RWPE2 (cell line): ENCODE results near the gene XCR1.

Experiments used
- ATAC-seq: fragments of 200-7000 bp; cut with Tn5 transposase; 3 replicates; pipeline ENCODE4 v1.9.1; 2021; ENCODE audit warnings: low read depth
- DNase-seq: peaks from one replicate; pipeline ENCODE4 v3.0.0-alpha.2; 2020; ENCODE audit warnings: low spot score
- H3K27ac ChIP-seq: fragments of 450-650 bp; 2 replicates; pipeline ENCODE4 v1.5.1; 2017; ENCODE audit warnings: mild to moderate bottlenecking; ENCODE audit not compliant: poor library complexity, severe bottlenecking
- H3K27me3 ChIP-seq: fragments of 250-450 bp; sonication (Bioruptor Pico); 2 replicates; pipeline ENCODE4 v1.5.1; 2021; ENCODE audit warnings: mild to moderate bottlenecking, moderate library complexity; ENCODE audit not compliant: insufficient read depth, poor library complexity, severe bottlenecking
- H3K36me3 ChIP-seq: fragments of 250-450 bp; sonication (Bioruptor Pico); 2 replicates; pipeline ENCODE4 v1.5.1; 2020; ENCODE audit warnings: low read depth, mild to moderate bottlenecking, moderate library complexity
- H3K4me1 ChIP-seq: fragments of 250-450 bp; sonication (Bioruptor Pico); 2 replicates; pipeline ENCODE4 v1.5.1; 2021; ENCODE audit warnings: mild to moderate bottlenecking, moderate library complexity; ENCODE audit not compliant: insufficient read depth, poor library complexity, severe bottlenecking
- H3K4me3 ChIP-seq: fragments of 250-450 bp; sonication (Bioruptor Pico); 2 replicates; pipeline ENCODE4 v1.5.1; 2021; ENCODE audit warnings: mild to moderate bottlenecking, moderate library complexity; ENCODE audit not compliant: severe bottlenecking
- H3K9me3 ChIP-seq: fragments of 250-450 bp; sonication (Bioruptor Pico); 2 replicates; pipeline ENCODE4 v1.5.1; 2021; ENCODE audit warnings: mild to moderate bottlenecking, moderate library complexity; ENCODE audit not compliant: severe bottlenecking
- TF ChIP-seq, protein P1 (sequence below): fragments of 450-650 bp; IDR thresholded peaks from one replicate; pipeline ENCODE4 v1.5.1; 2017; ENCODE audit warnings: mild to moderate bottlenecking, moderate library complexity; ENCODE audit not compliant: poor library complexity, severe bottlenecking

XCR1 gene

DNA sequence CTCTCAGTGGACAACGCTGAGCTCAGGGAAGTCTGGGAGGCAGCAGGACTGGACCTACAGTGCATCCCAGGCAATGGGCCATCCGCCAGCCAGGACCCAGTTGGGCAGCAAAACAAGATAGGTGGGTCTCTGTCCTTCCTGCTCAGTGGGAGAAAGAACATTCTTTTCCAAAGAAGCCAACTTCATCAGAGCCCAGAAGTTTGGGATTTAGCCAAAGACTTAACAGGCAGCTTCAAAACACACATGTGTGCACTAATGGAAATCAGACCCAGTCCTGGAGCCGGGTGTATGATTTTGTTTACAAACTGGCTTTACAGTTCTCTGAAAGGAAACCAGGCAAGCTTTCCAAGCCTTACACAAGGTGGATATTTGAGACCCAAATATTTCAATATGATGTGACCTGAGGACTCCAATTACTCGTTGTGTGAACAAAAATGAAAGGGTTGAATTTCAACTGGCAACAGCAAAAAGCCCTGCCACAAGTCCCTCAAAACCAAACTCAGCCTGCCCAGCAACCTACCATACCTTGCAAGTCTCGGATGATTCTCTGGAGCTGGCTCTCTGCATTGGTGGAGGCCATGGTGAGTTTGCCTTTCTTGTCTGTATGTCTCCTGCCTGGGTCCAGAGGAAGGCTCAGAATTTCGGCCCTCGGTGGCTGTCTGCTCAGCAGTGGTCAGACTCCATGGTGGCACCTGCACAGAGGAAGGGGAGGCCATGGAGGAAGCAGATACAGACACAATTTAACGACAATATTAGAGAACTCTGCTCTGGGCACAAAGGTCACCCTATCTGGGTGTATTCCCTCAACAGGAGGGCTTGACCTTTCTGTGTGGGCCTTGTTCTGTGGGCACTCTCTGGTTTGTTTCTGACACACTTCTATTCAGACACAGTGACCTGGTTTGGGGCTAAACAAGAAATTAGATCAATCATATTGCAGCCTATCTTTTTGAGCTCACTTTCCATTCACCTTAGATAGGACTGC, 42.7 kb downstream of the XCR1 start:
- TF ChIP-seq, protein P1, sequence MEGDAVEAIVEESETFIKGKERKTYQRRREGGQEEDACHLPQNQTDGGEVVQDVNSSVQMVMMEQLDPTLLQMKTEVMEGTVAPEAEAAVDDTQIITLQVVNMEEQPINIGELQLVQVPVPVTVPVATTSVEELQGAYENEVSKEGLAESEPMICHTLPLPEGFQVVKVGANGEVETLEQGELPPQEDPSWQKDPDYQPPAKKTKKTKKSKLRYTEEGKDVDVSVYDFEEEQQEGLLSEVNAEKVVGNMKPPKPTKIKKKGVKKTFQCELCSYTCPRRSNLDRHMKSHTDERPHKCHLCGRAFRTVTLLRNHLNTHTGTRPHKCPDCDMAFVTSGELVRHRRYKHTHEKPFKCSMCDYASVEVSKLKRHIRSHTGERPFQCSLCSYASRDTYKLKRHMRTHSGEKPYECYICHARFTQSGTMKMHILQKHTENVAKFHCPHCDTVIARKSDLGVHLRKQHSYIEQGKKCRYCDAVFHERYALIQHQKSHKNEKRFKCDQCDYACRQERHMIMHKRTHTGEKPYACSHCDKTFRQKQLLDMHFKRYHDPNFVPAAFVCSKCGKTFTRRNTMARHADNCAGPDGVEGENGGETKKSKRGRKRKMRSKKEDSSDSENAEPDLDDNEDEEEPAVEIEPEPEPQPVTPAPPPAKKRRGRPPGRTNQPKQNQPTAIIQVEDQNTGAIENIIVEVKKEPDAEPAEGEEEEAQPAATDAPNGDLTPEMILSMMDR, result no peak
- Histone ChIP-seq H3K36me3 (peaks cover 48% of the 10 kb centered on the region), H3K27ac (no peak overlapping the region), H3K9me3 (no peaks in the 10 kb centered on the region), H3K4me1 (peaks cover 32% of the 10 kb centered on the region), H3K27me3 (no peaks in the 10 kb centered on the region), H3K4me3 (no peak overlapping the region)
- no peak for ATAC-seq
- DNase-seq, result no peak

DNA sequence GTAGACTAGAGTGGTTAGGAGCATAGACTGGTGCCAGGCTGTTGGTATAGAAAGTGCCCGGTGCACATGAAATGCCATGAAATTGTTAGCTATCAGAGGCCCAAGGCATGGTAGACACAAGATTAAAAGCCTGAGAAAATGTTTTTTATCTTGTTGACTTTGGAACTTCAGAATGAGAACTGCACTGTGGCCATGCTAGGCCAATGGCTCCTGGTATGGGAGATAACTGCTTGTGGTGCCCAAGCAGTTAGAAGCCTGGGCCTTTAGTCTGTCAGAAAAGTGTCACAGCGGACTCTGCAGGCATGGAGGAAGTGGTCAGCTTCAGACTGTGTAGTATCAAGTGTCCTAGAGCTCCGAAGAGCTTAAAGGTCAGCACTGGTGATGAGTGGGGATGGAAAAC, 43.5 kb downstream of the XCR1 start:
- H3K27me3 ChIP-seq, result no peaks in the 10 kb centered on the region
- no peaks in the 10 kb centered on the region for H3K9me3 ChIP-seq
- TF ChIP-seq, protein P1, result no peak
- DNase-seq (no peak), ATAC-seq (no peak)
- H3K4me1 ChIP-seq, result peaks cover 26% of the 10 kb centered on the region
- H3K4me3 ChIP-seq, result no peak overlapping the region
- no peak overlapping the region for H3K27ac ChIP-seq
- peaks cover 56% of the 10 kb centered on the region for H3K36me3 ChIP-seq

DNA sequence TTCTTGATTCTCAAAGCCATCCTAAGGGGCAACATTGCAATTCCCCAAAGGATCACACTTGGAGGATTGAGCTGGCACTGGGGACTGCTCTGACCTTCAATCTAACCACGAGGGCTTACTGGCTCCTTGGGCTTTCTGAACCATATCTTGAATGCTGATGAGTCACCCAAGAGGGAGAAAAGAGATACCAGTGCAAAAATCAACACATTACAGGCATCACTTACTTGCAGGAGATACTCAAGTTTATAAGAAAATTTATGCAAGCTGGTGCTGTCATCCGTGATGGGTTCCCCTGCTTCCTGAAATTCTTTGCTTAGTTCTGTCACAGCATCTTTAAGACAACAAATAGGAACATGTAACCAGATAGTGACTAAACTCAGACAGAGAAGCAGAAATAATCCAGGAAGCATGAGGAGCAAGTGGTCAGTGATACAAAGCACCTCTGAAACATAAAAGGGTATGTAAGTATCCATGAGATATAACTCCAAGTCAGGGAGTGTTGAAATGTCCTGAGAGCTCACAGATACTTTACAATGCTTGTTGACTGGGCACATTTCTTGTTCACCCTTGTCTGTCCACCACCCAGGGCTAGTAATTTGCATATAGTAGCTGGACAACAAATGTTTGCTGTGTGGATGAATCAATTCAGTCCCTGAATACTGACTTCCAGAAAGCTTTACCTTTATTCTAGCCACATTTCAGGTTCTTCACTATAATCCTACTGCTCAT, 45.8 kb downstream of the XCR1 start:
- H3K36me3 ChIP-seq, result peaks cover 68% of the 10 kb centered on the region
- H3K4me1 ChIP-seq, result peaks cover 5% of the 10 kb centered on the region
- DNase-seq (no peak), ATAC-seq (no peak)
- H3K4me3 ChIP-seq, result no peak overlapping the region
- H3K27me3 ChIP-seq, result no peaks in the 10 kb centered on the region
- no peak overlapping the region for H3K27ac ChIP-seq
- TF ChIP-seq, protein P1, result no peak
- no peaks in the 10 kb centered on the region for H3K9me3 ChIP-seq

DNA sequence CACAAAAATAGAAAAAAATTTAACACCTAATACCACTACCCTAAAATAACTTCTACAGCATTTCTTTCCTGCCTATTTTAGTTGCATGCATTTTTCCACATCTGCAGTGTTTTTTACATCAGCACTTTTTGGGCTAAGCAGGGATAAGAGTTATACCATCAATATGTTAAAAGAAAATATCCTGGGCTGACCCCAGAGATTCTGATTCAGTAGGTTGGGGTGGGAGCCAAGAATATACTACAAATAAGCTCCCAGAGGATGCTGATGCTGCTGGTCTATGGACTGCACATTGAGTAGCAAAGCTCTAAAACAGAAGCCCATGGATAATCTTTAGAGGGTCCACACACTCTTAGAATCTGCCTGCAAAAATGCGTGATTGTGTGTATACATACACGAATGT, 46.5 kb downstream of the XCR1 start:
- no peaks in the 10 kb centered on the region for H3K4me1 ChIP-seq
- DNase-seq (no peak), ATAC-seq (no peak)
- TF ChIP-seq, protein P1, result no peak
- H3K36me3 ChIP-seq, result peaks cover 68% of the 10 kb centered on the region
- H3K27me3 ChIP-seq, result no peaks in the 10 kb centered on the region
- no peaks in the 10 kb centered on the region for H3K9me3 ChIP-seq
- H3K4me3 ChIP-seq, result no peak overlapping the region
- H3K27ac ChIP-seq, result no peak overlapping the region
